HCT116 (cell line): ENCODE measurements around the gene EBLN2. TPM values are rescaled to one million over a fixed set of nuclear protein-coding genes. Genes with fewer than 3 reads are reported as not detected.
A peak's percentile ranks its signal among the peaks of the same experiment; 100 is the strongest.

Experiments
- ATAC-seq: fragments of 200-7000 bp; cut with Tn5 transposase; 2 replicates; pipeline ENCODE4 v1.9.1; 2020; ENCODE audit warnings: mild to moderate bottlenecking, moderate library complexity
- BruUV-seq: library from RNA; stranded (reverse); fragments of 400-500 nt; replicated peaks from 2 replicates; lab custom pipeline; 2021; lab: Mats Ljungman, UMichigan
- CTCF ChIA-PET: fragments of 300-600 bp; sonication (Branson Sonifier 250); formaldehyde crosslinking; loops from one replicate; lab custom pipeline; 2021; ENCODE audit warnings: antibody characterized with exemption; lab: Charles Lee
- POLR2A ChIA-PET: fragments of 300-600, 350-600 bp; sonication (Branson Sonifier 250); formaldehyde crosslinking; loops from one replicate; lab custom pipeline; 2021; ENCODE audit warnings: antibody characterized with exemption; lab: Charles Lee
- RAD21 ChIA-PET, 2 experiments: fragments of 300-600 bp; sonication (Branson Sonifier 250); formaldehyde crosslinking; loops; one replicate each; lab custom pipeline; 2023; ENCODE audit warnings: low total read pairs in 2 of 2; ENCODE audit not compliant: uncharacterized antibody in 2 of 2, unreplicated experiment in 2 of 2, low non-redundant PET in 1 of 2; lab: Charles Lee
- DNase-seq: peaks from one replicate; pipeline ENCODE4 v3.0.0-alpha.2; 2010; ENCODE audit warnings: low read depth, low spot score
- H2AFZ ChIP-seq: fragments of 200-600 bp; shearing (Covaris generic), sonication (generic); 2 replicates; pipeline ENCODE4 v1.6.1; 2017; ENCODE audit warnings: low read depth, mixed run types, mixed read lengths, antibody characterized with exemption, low read length; ENCODE audit not compliant: poor library complexity, severe bottlenecking
- H3K27ac ChIP-seq: 2 replicates; pipeline ENCODE4 v1.5.1; 2012; ENCODE audit warnings: low read depth, low read length
- H3K27me3 ChIP-seq: fragments of 200-600 bp; sonication (generic); 2 replicates; pipeline ENCODE4 v1.6.1; 2016; ENCODE audit warnings: mixed run types, low read length, mixed read lengths; ENCODE audit not compliant: insufficient read depth
- H3K36me3 ChIP-seq, 2 experiments: fragments of 200-500 bp in 1 of 2; fragments of 200-600 bp in 1 of 2; sonication (Bioruptor generic) in 1 of 2; sonication (generic) in 1 of 2; 2 replicates each; pipeline versions ENCODE4 v1.5.1 to v1.6.1; 2014 to 2016; ENCODE audit warnings: low read length in 2 of 2, inconsistent platforms in 1 of 2, mixed read lengths in 1 of 2, mixed run types in 1 of 2; ENCODE audit not compliant: insufficient read depth in 2 of 2, control insufficient read depth in 1 of 2
- H3K4me1 ChIP-seq, 2 experiments: fragments of 200-600 bp in 1 of 2; sonication (generic) in 1 of 2; 2 replicates each; pipeline versions ENCODE4 v1.5.1 to v1.6.1; 2012 to 2017; ENCODE audit warnings: low read length in 2 of 2, inconsistent platforms in 1 of 2, mild to moderate bottlenecking in 1 of 2, mixed read lengths in 1 of 2, mixed run types in 1 of 2, moderate library complexity in 1 of 2; ENCODE audit not compliant: insufficient read depth in 2 of 2, control insufficient read depth in 1 of 2
- H3K4me2 ChIP-seq: fragments of 200-600 bp; sonication (generic); 2 replicates; pipeline ENCODE4 v1.6.1; 2017; ENCODE audit warnings: mixed run types, low read length, mixed read lengths
- H3K4me3 ChIP-seq, 2 experiments: fragments of 200-600 bp in 1 of 2; sonication (generic) in 1 of 2; replicated peaks in 1 of 2; 2 replicates each; pipeline ENCODE4 v1.5.1; 2011 to 2016; ENCODE audit warnings: low read length in 2 of 2, control low read depth in 1 of 2, low read depth in 1 of 2, mild to moderate bottlenecking in 1 of 2, mixed read lengths in 1 of 2, mixed run types in 1 of 2
- H3K79me2 ChIP-seq: fragments of 200-600 bp; sonication (generic); 2 replicates; pipeline ENCODE4 v1.6.1; 2017; ENCODE audit warnings: mild to moderate bottlenecking, mixed run types, low read length, moderate library complexity, mixed read lengths; ENCODE audit not compliant: insufficient read depth
- H3K9ac ChIP-seq: fragments of 200-600 bp; sonication (generic); 2 replicates; pipeline ENCODE4 v1.6.1; 2016; ENCODE audit warnings: low read length, mixed read lengths
- H3K9me2 ChIP-seq: fragments of 200-600 bp; sonication (generic), shearing (Covaris generic); 2 replicates; pipeline ENCODE4 v1.6.1; 2017; ENCODE audit warnings: mixed run types, mild to moderate bottlenecking, moderate library complexity; ENCODE audit not compliant: insufficient read depth
- H3K9me3 ChIP-seq, 2 experiments: fragments of 200-500 bp in 1 of 2; fragments of 200-600 bp in 1 of 2; sonication (Bioruptor generic) in 1 of 2; sonication (generic) in 1 of 2; 2 replicates each; pipeline ENCODE4 v1.6.1; 2014 to 2017; ENCODE audit warnings: low read length in 2 of 2, mixed read lengths in 2 of 2, inconsistent platforms in 1 of 2, low read depth in 1 of 2, mild to moderate bottlenecking in 1 of 2, mixed run types in 1 of 2, moderate library complexity in 1 of 2; ENCODE audit not compliant: control insufficient read depth in 1 of 2, insufficient read depth in 1 of 2
- H4K20me1 ChIP-seq: fragments of 200-600 bp; sonication (generic), shearing (Covaris generic); 2 replicates; pipeline ENCODE4 v1.6.1; 2017; ENCODE audit warnings: mixed run types, mild to moderate bottlenecking, moderate library complexity; ENCODE audit not compliant: insufficient read depth
- CEBPB ChIP-seq: IDR thresholded peaks from 2 replicates; pipeline ENCODE4 v1.6.1; 2012; ENCODE audit warnings: low read depth
- CTCF ChIP-seq, 3 experiments: fragments of 200-600 bp in 1 of 3; sonication (generic) in 1 of 3; IDR thresholded peaks in 2 of 3; conservative IDR thresholded peaks in 1 of 3; 2 replicates each; pipeline ENCODE4 v1.5.1; 2012 to 2017; ENCODE audit warnings: low read depth in 2 of 3, low read length in 2 of 3, antibody characterized with exemption in 1 of 3, borderline replicate concordance in 1 of 3, control low read depth in 1 of 3, mild to moderate bottlenecking in 1 of 3, mixed read lengths in 1 of 3, mixed run types in 1 of 3, moderate library complexity in 1 of 3; ENCODE audit not compliant: insufficient read depth in 1 of 3
- ELF1 ChIP-seq: IDR thresholded peaks from 2 replicates; pipeline ENCODE4 v1.6.1; 2012; ENCODE audit warnings: low read depth, borderline replicate concordance
- FOSL1 ChIP-seq: IDR thresholded peaks from 2 replicates; pipeline ENCODE4 v1.6.1; 2012; ENCODE audit warnings: low read depth
- POLR2A ChIP-seq: IDR thresholded peaks from 2 replicates; pipeline ENCODE4 v1.7.0; 2011; ENCODE audit warnings: borderline replicate concordance; ENCODE audit not compliant: insufficient read depth, insufficient read length; ENCODE audit errors: extremely low read depth
- POLR2AphosphoS5 ChIP-seq: IDR thresholded peaks from 2 replicates; pipeline ENCODE4 v1.6.1; 2011; ENCODE audit warnings: mild to moderate bottlenecking, low read depth, low read length, moderate library complexity
- RAD21 ChIP-seq: IDR thresholded peaks from 2 replicates; pipeline ENCODE4 v1.6.1; 2012; ENCODE audit warnings: low read depth, mild to moderate bottlenecking
- SP1 ChIP-seq: IDR thresholded peaks from 2 replicates; pipeline ENCODE4 v1.6.1; 2012; ENCODE audit warnings: low read depth
- TCF7L2 ChIP-seq: IDR thresholded peaks from 2 replicates; pipeline ENCODE4 v1.7.0; 2011; ENCODE audit warnings: borderline replicate concordance, inconsistent platforms; ENCODE audit not compliant: insufficient read depth, insufficient read length; ENCODE audit errors: extremely low read depth
- ZBTB33 ChIP-seq: IDR thresholded peaks from 2 replicates; pipeline ENCODE4 v1.6.1; 2011; ENCODE audit warnings: mild to moderate bottlenecking, low read length, moderate library complexity; ENCODE audit not compliant: insufficient replicate concordance; ENCODE audit errors: extremely low read depth
- intact Hi-C: fragments of 100-400 bp; cut with micrococcal nuclease; formaldehyde crosslinking; loops from 2 replicates; pipeline ENCODE4 v1.10.0; 2022
- total RNA-seq: library from RNA; stranded (reverse); gene quantifications from one replicate; pipeline ENCODE4 v1.2.1, GENCODE V29; 2021; ENCODE audit not compliant: unreplicated experiment

EBLN2 gene
- total RNA-seq, 1 experiment from 2014 or later: 5.1 TPM

GRCh38 chr3:73069775-73070444 lies 8.5 kb downstream of the EBLN2 start:
- Histone ChIP-seq H3K27ac (no peak overlapping the region), H3K4me2 (no peak overlapping the region), H3K4me1 (no peaks in the 10 kb centered on the region), H4K20me1 (no peaks in the 10 kb centered on the region), H3K27me3 (no peaks in the 10 kb centered on the region), H3K4me3 (no peak overlapping the region), H3K9ac (no peak overlapping the region), H3K9me2 (no peaks in the 10 kb centered on the region), H3K36me3 (peaks cover 4 to 13% of the 10 kb centered on the region in 2 experiments; a peak in 3 of 4 replicates), H3K79me2 (no peaks in the 10 kb centered on the region), H3K9me3 (no peaks in the 10 kb centered on the region), H2AFZ (no peak overlapping the region)
- intact Hi-C loops: no loop called here
- ATAC-seq (peak; percentile 25; the same call in 1 of the 2 replicates), DNase-seq (no peak)
- CTCF ChIA-PET: no interaction called here
- no peak for TF ChIP-seq ELF1
- TF ChIP-seq CEBPB: no peak
- no peak for TF ChIP-seq SP1
- RAD21 ChIA-PET: no interaction called here
- no TSS peak for BruUV-seq
- POLR2A ChIA-PET: no interaction called here

- Histone ChIP-seq H3K9me2 (no peaks in the 10 kb centered on the region), H3K36me3 (peaks cover 0 to 6% of the 10 kb centered on the region in 2 experiments; a peak in 2 of 4 replicates), H3K9me3 (no peaks in the 10 kb centered on the region), H3K27me3 (no peaks in the 10 kb centered on the region), H3K4me1 (no peaks in the 10 kb centered on the region), H2AFZ (no peak overlapping the region), H3K4me2 (no peak overlapping the region), H4K20me1 (no peaks in the 10 kb centered on the region), H3K79me2 (no peaks in the 10 kb centered on the region), H3K9ac (no peak overlapping the region), H3K27ac (no peak overlapping the region), H3K4me3 (no peak overlapping the region)
- ChIA-PET CTCF (no interaction called here), POLR2A (no interaction called here), RAD21 (no interaction called here)
- DNase-seq: no peak
- no TSS peak for BruUV-seq
- no peak for ATAC-seq
- intact Hi-C loops: no loop called here
- no peak for TF ChIP-seq ELF1
- TF ChIP-seq CEBPB: no peak
- TF ChIP-seq POLR2AphosphoS5: no peak; the same call in 1 of the 2 replicates
- TF ChIP-seq CTCF (IDR thresholded peaks at IDR 0.05 in 2 of 3, conservative IDR thresholded peaks at IDR 0.05 in 1 of 3; ENCODE audit: borderline replicate concordance in 1 of 3, insufficient read depth in 1 of 3, low read depth in 2 of 3, low read length in 2 of 3): no peak
- TF ChIP-seq POLR2A: no peak
- TF ChIP-seq FOSL1: no peak
- TF ChIP-seq RAD21: no peak
- TF ChIP-seq ZBTB33: no peak
- TF ChIP-seq TCF7L2: no peak
Measured at GRCh38 chr3:73070675-73071575, 9.5 kb downstream of the EBLN2 start.
